GM10248 (cell line): ENCODE data around the gene ALG14.

Experiments used
- CTCF ChIA-PET: fragments of 300-600 bp; sonication (Branson Sonifier 250); formaldehyde crosslinking; extraction: SDS; loops from one replicate; lab custom pipeline; 2021; ENCODE audit warnings: antibody characterized with exemption; lab: Yijun Ruan, JAX
- POLR2A ChIA-PET: fragments of 350-650 bp; sonication (Branson Sonifier 250); formaldehyde crosslinking; extraction: SDS; loops from one replicate; lab custom pipeline; 2020; ENCODE audit warnings: antibody characterized with exemption; lab: Yijun Ruan, JAX
- DNase-seq: peaks from one replicate; pipeline ENCODE4 v3.0.0; 2012; ENCODE audit errors: extremely low spot score
- CTCF ChIP-seq: IDR thresholded peaks from 2 replicates; pipeline ENCODE4 v1.5.1; 2012; ENCODE audit warnings: mild to moderate bottlenecking, low read depth; ENCODE audit errors: extremely low read depth, missing control alignments, control extremely low read depth

ALG14 gene

GRCh38 chr1:95068956-95069709 lies 3.6 kb downstream of the ALG14 start:
- DNase-seq: no peak
- CTCF ChIA-PET: no interaction called here
- POLR2A ChIA-PET: no interaction called here
- TF ChIP-seq CTCF: no peak

GRCh38 chr1:95067568-95067967 lies 5.2 kb downstream of the ALG14 start:
- POLR2A ChIA-PET: no interaction called here
- CTCF ChIA-PET: interaction anchor here (1.7 kb wide), 1 partner anchor 24 kb away, joined by 8 read pairs; no protein-coding TSS in a partner anchor
- no peak for TF ChIP-seq CTCF
- no peak for DNase-seq

GRCh38 chr1:95067062-95067461 lies 5.7 kb downstream of the ALG14 start:
- no peak for DNase-seq
- ChIA-PET CTCF (interaction anchor here (1.3 to 1.7 kb wide), 2 partner anchors 23 to 167 kb away, joined by 5 to 8 read pairs; partner anchors contain the start of gene RWDD3), POLR2A (no interaction called here)
- no peak for TF ChIP-seq CTCF

- ChIA-PET CTCF (interaction anchor here (1.1 to 1.8 kb wide), 6 partner anchors 10 to 207 kb away, joined by 3 to 8 read pairs (median 4); partner anchors contain the start of gene ALG14), POLR2A (interaction anchor here (0.6 kb wide), 1 partner anchor 960 kb away, joined by 3 read pairs; no protein-coding TSS in a partner anchor)
- TF ChIP-seq CTCF: no peak
- no peak for DNase-seq
Observed at GRCh38 chr1:95061445-95062006, 11.2 kb downstream of the ALG14 start.

GRCh38 chr1:95058974-95059373 lies 13.8 kb downstream of the ALG14 start:
- TF ChIP-seq CTCF: no peak
- no peak for DNase-seq
- ChIA-PET POLR2A (no interaction called here), CTCF (interaction anchor here (0.8 to 2.9 kb wide), 5 partner anchors 16 to 1019 kb away, joined by 3 to 19 read pairs (median 3); no protein-coding TSS in a partner anchor)

GRCh38 chr1:95057351-95057750 lies 15.4 kb downstream of the ALG14 start:
- ChIA-PET CTCF (no interaction called here), POLR2A (no interaction called here)
- DNase-seq: no peak
- TF ChIP-seq CTCF: no peak
